C4-2B (cell line): ENCODE data around the gene MAPK14.

Experiments
- ZFX ChIP-seq: fragments of 450-650 bp; IDR thresholded peaks from 2 replicates; pipeline ENCODE4 v1.6.1; 2017
- TF ChIP-seq, protein P1 (sequence below): fragments of 450-650 bp; conservative IDR thresholded peaks from 2 replicates; pipeline ENCODE4 v1.5.1; 2017; ENCODE audit warnings: mild to moderate bottlenecking

DNA sequence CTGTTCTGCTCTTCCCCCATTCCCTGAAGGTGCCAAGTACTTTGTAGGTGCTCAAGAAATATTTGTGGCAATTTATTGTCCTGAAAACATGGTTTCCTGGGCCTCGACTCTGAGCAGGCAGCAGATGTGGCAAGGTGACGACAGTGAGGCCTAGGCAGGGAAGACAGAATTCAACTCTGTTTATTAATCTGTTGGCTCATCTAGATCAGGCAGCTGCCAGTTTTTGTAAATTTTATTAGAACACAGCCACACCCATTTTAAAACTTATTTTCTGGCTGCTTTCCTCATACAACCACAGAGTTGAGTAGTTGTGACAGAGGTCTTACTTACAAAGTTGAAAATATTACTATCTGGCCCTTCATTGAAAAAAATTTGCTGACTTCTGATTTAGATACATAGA lies 24.5 kb downstream of the MAPK14 start:
- TF ChIP-seq, protein P1, sequence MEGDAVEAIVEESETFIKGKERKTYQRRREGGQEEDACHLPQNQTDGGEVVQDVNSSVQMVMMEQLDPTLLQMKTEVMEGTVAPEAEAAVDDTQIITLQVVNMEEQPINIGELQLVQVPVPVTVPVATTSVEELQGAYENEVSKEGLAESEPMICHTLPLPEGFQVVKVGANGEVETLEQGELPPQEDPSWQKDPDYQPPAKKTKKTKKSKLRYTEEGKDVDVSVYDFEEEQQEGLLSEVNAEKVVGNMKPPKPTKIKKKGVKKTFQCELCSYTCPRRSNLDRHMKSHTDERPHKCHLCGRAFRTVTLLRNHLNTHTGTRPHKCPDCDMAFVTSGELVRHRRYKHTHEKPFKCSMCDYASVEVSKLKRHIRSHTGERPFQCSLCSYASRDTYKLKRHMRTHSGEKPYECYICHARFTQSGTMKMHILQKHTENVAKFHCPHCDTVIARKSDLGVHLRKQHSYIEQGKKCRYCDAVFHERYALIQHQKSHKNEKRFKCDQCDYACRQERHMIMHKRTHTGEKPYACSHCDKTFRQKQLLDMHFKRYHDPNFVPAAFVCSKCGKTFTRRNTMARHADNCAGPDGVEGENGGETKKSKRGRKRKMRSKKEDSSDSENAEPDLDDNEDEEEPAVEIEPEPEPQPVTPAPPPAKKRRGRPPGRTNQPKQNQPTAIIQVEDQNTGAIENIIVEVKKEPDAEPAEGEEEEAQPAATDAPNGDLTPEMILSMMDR: no peak
- TF ChIP-seq ZFX: 0 out of 2 replicates have a peak, but pooled peaks have one; percentile 15
